HEK293 (cell line): ENCODE measurements around the gene RGS6.

ENCODE experiments used
- CTCF ChIA-PET: fragments of 350-600 bp; formaldehyde crosslinking; extraction: SDS; loops from one replicate; lab custom pipeline; 2021; ENCODE audit warnings: antibody characterized with exemption; lab: Yijun Ruan, JAX
- POLR2A ChIA-PET: fragments of 300-600 bp; formaldehyde crosslinking; extraction: SDS; loops from one replicate; lab custom pipeline; 2020; ENCODE audit warnings: antibody characterized with exemption, inconsistent platforms; lab: Yijun Ruan, JAX
- H3K27ac ChIP-seq: fragments of 200-500 bp; sonication (Bioruptor generic); 2 replicates; pipeline ENCODE4 v1.5.1; 2014; ENCODE audit warnings: low read depth, low read length, control low read depth, inconsistent platforms; ENCODE audit errors: extremely low read depth
- H3K36me3 ChIP-seq, 2 experiments: fragments of 200-500 bp in 1 of 2; sonication (Bioruptor generic) in 1 of 2; 1 replicate in 1 of 2; 2 replicates in 1 of 2; pipeline ENCODE4 v1.5.1; 2014 to 2017; ENCODE audit warnings: inconsistent platforms in 2 of 2, low read length in 2 of 2; ENCODE audit not compliant: control insufficient read depth in 2 of 2, insufficient read depth in 1 of 2
- H3K4me1 ChIP-seq: fragments of 200-500 bp; sonication (Bioruptor generic); 2 replicates; pipeline ENCODE4 v1.5.1; 2014; ENCODE audit warnings: mild to moderate bottlenecking, low read length, inconsistent platforms; ENCODE audit not compliant: control insufficient read depth, insufficient read depth
- H3K4me3 ChIP-seq: 2 replicates; pipeline ENCODE4 v1.5.1; 2011; ENCODE audit warnings: low read depth, mild to moderate bottlenecking, control low read depth, low read length, moderate library complexity
- H3K9me3 ChIP-seq: fragments of 200-500 bp; sonication (Bioruptor generic); 2 replicates; pipeline ENCODE4 v1.5.1; 2014; ENCODE audit warnings: low read depth, low read length, inconsistent platforms; ENCODE audit not compliant: control insufficient read depth, insufficient read depth
- BCL11A ChIP-seq: fragments of 450-650 bp; formaldehyde crosslinking; IDR thresholded peaks from 2 replicates; pipeline ENCODE4 v1.5.1; 2016; ENCODE audit warnings: low read depth, missing biosample characterization, missing genetic modification characterization
- FEZF1 ChIP-seq: fragments of 450-650 bp; formaldehyde crosslinking; IDR thresholded peaks from 2 replicates; pipeline ENCODE4 v1.5.1; 2016; ENCODE audit warnings: missing biosample characterization, missing genetic modification characterization
- KLF1 ChIP-seq: fragments of 450-650 bp; formaldehyde crosslinking; IDR thresholded peaks from 2 replicates; pipeline ENCODE4 v1.5.1; 2016; ENCODE audit warnings: missing biosample characterization, missing genetic modification characterization
- KLF16 ChIP-seq: fragments of 450-650 bp; formaldehyde crosslinking; IDR thresholded peaks from 2 replicates; pipeline ENCODE4 v1.5.1; 2017; ENCODE audit warnings: missing biosample characterization, missing genetic modification characterization
- KLF8 ChIP-seq: fragments of 450-650 bp; formaldehyde crosslinking; IDR thresholded peaks from 2 replicates; pipeline ENCODE4 v1.5.1; 2016; ENCODE audit warnings: missing biosample characterization, missing genetic modification characterization
- SCRT1 ChIP-seq: fragments of 450-650 bp; formaldehyde crosslinking; IDR thresholded peaks from 2 replicates; pipeline ENCODE4 v1.5.1; 2016; ENCODE audit warnings: missing biosample characterization, missing genetic modification characterization, borderline replicate concordance
- ZFHX2 ChIP-seq: fragments of 450-650 bp; formaldehyde crosslinking; conservative IDR thresholded peaks from 2 replicates; pipeline ENCODE4 v1.5.1; 2016; ENCODE audit warnings: missing biosample characterization, missing genetic modification characterization
- ZNF37A ChIP-seq: fragments of 450-650 bp; IDR thresholded peaks from 2 replicates; pipeline ENCODE4 v1.5.1; 2018; ENCODE audit warnings: missing biosample characterization, missing genetic modification characterization
- ZNF510 ChIP-seq: fragments of 450-650 bp; formaldehyde crosslinking; IDR thresholded peaks from 2 replicates; pipeline ENCODE4 v1.5.1; 2018; ENCODE audit warnings: mild to moderate bottlenecking, missing genetic modification characterization, missing biosample characterization; ENCODE audit not compliant: insufficient replicate concordance
- ZNF629 ChIP-seq: fragments of 450-650 bp; formaldehyde crosslinking; IDR thresholded peaks from 2 replicates; pipeline ENCODE4 v1.5.1; 2017; ENCODE audit warnings: missing biosample characterization, missing genetic modification characterization
- ZNF670 ChIP-seq: fragments of 450-650 bp; formaldehyde crosslinking; IDR thresholded peaks from 2 replicates; pipeline ENCODE4 v1.5.1; 2016; ENCODE audit warnings: missing biosample characterization, missing genetic modification characterization, low read depth
- ZNF677 ChIP-seq: fragments of 450-650 bp; IDR thresholded peaks from 2 replicates; pipeline ENCODE4 v1.5.0; 2018; ENCODE audit warnings: missing biosample characterization, mild to moderate bottlenecking, missing genetic modification characterization, moderate library complexity
- ZNF768 ChIP-seq: fragments of 450-650 bp; formaldehyde crosslinking; IDR thresholded peaks from 2 replicates; pipeline ENCODE4 v1.5.1; 2018; ENCODE audit warnings: missing biosample characterization, mild to moderate bottlenecking, missing genetic modification characterization
- ZNF837 ChIP-seq: fragments of 450-650 bp; formaldehyde crosslinking; IDR thresholded peaks from 2 replicates; pipeline ENCODE4 v1.5.1; 2016; ENCODE audit warnings: missing biosample characterization, missing genetic modification characterization
- TF ChIP-seq, protein P1 (sequence below): sonication (generic); formaldehyde crosslinking; IDR thresholded peaks from 2 replicates; pipeline ENCODE4 v1.8.1; 2022; ENCODE audit warnings: mild to moderate bottlenecking, moderate library complexity, missing genetic modification reagents
- TF ChIP-seq, protein P2 (sequence below): fragments of 450-650 bp; IDR thresholded peaks from 2 replicates; pipeline ENCODE4 v1.5.1; 2018; ENCODE audit warnings: missing biosample characterization, mild to moderate bottlenecking, missing genetic modification characterization
- TF ChIP-seq, protein P3 (sequence below): fragments of 450-650 bp; formaldehyde crosslinking; IDR thresholded peaks from 2 replicates; pipeline ENCODE4 v1.5.1; 2016; ENCODE audit warnings: missing biosample characterization, missing genetic modification characterization

The RGS6 gene

DNA sequence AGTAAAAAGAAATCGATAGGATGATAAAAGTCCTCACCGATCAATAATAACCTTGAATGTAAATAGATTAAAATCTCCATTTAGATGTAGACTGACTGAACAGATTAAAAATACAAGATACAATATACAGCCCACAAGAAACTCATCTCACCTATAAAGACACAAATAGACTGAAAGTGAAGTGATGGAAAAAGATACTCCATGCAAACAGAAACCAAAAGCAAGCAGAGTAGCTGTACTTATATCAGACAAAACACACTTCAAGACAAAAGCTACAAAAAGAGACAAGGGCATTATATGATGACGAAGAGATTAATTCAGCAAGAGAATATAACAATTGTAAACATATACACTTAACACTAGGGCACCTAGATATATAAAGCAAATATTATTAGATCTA is 444.8 kb downstream of the RGS6 start:
- H3K9me3 ChIP-seq: no peaks in the 10 kb centered on the region
- POLR2A ChIA-PET: no interaction called here
- TF ChIP-seq, protein P1, sequence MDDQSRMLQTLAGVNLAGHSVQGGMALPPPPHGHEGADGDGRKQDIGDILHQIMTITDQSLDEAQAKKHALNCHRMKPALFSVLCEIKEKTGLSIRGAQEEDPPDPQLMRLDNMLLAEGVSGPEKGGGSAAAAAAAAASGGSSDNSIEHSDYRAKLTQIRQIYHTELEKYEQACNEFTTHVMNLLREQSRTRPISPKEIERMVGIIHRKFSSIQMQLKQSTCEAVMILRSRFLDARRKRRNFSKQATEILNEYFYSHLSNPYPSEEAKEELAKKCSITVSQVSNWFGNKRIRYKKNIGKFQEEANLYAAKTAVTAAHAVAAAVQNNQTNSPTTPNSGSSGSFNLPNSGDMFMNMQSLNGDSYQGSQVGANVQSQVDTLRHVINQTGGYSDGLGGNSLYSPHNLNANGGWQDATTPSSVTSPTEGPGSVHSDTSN (CRISPR knock-in tag): no peak
- TF ChIP-seq, protein P2, sequence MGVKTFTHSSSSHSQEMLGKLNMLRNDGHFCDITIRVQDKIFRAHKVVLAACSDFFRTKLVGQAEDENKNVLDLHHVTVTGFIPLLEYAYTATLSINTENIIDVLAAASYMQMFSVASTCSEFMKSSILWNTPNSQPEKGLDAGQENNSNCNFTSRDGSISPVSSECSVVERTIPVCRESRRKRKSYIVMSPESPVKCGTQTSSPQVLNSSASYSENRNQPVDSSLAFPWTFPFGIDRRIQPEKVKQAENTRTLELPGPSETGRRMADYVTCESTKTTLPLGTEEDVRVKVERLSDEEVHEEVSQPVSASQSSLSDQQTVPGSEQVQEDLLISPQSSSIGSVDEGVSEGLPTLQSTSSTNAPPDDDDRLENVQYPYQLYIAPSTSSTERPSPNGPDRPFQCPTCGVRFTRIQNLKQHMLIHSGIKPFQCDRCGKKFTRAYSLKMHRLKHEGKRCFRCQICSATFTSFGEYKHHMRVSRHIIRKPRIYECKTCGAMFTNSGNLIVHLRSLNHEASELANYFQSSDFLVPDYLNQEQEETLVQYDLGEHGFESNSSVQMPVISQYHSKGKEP (tag by site-specific recombination): no peak
- H3K27ac ChIP-seq: no peak overlapping the region
- H3K4me3 ChIP-seq: no peak overlapping the region
- no peaks in the 10 kb centered on the region for H3K36me3 ChIP-seq
- H3K4me1 ChIP-seq: no peaks in the 10 kb centered on the region
- CTCF ChIA-PET: interaction anchor here (0.6 kb wide), 1 partner anchor 85 kb away, joined by 3 read pairs; no protein-coding TSS in a partner anchor

DNA sequence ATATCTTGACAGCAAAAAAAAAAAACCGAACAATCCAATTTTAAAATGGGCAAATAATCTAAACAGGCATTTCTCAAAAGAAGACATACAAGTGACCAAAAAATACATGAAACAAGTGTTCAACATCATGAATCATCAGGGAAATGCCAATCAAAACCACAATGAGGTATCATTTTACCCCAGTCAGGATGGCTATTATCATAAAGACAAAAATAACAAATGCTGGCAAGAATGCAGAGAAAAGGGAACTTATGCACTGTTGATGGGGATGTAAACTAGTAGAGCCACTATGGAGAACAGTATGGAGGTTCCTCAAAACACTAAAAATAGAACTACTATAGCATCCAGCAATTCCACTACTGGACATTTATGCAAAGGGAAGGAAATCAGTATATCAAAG is 448.2 kb downstream of the RGS6 start:
- Histone ChIP-seq H3K9me3 (no peaks in the 10 kb centered on the region), H3K27ac (no peak overlapping the region), H3K4me1 (no peaks in the 10 kb centered on the region), H3K36me3 (no peaks in the 10 kb centered on the region), H3K4me3 (no peak overlapping the region)
- CTCF ChIA-PET: interaction anchor here (1.5 kb wide), 1 partner anchor 41 kb away, joined by 3 read pairs; no protein-coding TSS in a partner anchor
- TF ChIP-seq ZFHX2 (tag by site-specific recombination) (no peak), ZNF670 (tag by site-specific recombination) (no peak), KLF16 (tag by site-specific recombination) (no peak)
- TF ChIP-seq, all 188 proteins: peak for 0
- POLR2A ChIA-PET: no interaction called here

DNA sequence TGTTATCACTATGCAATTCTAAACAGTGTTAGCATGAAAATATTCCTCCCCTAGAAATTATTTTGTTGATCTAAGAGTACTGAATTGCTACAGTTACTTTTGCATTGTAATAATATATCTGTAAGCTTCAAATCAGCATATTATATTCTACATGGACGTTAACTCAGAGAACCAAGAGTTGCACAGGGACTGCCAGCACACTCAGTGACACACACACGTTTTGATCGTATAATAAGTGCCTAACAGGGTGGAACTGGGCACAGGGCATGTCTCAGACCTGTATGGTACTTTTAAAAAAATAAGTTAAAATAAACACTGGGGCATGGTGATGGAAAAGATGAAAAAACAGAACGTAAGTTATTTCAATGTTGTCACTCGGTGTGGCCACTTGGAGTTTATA is 451.6 kb downstream of the RGS6 start:
- CTCF ChIA-PET: no interaction called here
- TF ChIP-seq ZNF677 (no peak), KLF8 (no peak), BCL11A (tag by site-specific recombination) (no peak), ZNF629 (tag by site-specific recombination) (no peak), ZNF510 (tag by site-specific recombination) (no peak), ZNF768 (tag by site-specific recombination) (no peak), KLF1 (tag by site-specific recombination) (no peak), SCRT1 (tag by site-specific recombination) (no peak), FEZF1 (tag by site-specific recombination) (no peak), ZNF837 (tag by site-specific recombination) (no peak), ZNF37A (tag by site-specific recombination) (no peak)
- TF ChIP-seq, protein P3, sequence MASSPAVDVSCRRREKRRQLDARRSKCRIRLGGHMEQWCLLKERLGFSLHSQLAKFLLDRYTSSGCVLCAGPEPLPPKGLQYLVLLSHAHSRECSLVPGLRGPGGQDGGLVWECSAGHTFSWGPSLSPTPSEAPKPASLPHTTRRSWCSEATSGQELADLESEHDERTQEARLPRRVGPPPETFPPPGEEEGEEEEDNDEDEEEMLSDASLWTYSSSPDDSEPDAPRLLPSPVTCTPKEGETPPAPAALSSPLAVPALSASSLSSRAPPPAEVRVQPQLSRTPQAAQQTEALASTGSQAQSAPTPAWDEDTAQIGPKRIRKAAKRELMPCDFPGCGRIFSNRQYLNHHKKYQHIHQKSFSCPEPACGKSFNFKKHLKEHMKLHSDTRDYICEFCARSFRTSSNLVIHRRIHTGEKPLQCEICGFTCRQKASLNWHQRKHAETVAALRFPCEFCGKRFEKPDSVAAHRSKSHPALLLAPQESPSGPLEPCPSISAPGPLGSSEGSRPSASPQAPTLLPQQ (tag by site-specific recombination): no peak
- TF ChIP-seq, all 188 proteins: peak for 0
- Histone ChIP-seq H3K36me3 (no peaks in the 10 kb centered on the region), H3K27ac (no peak overlapping the region), H3K9me3 (no peaks in the 10 kb centered on the region), H3K4me3 (no peak overlapping the region), H3K4me1 (no peaks in the 10 kb centered on the region)
- POLR2A ChIA-PET: no interaction called here
